Thyroid gland (tissue), 4 donors: ENCODE results near the gene RAB31.

Source experiments
- POLR2A ChIP-seq, 2 donors: fragments of 450-650 bp; IDR thresholded peaks; one replicate each; pipeline ENCODE4 v1.6.1; 2017; ENCODE audit warnings: antibody characterized with exemption in 2 of 2, mild to moderate bottlenecking in 2 of 2, moderate library complexity in 1 of 2
- TF ChIP-seq, protein P1 (sequence below), 6 experiments: fragments of 200-600 bp in 3 of 6; fragments of 450-650 bp in 3 of 6; sonication (generic) in 3 of 6; IDR thresholded peaks; one replicate each; pipeline ENCODE4 v1.5.1; 2016 to 2019; ENCODE audit warnings: antibody characterized with exemption in 6 of 6, mild to moderate bottlenecking in 2 of 6, inconsistent platforms in 1 of 6, moderate library complexity in 1 of 6

DNA sequence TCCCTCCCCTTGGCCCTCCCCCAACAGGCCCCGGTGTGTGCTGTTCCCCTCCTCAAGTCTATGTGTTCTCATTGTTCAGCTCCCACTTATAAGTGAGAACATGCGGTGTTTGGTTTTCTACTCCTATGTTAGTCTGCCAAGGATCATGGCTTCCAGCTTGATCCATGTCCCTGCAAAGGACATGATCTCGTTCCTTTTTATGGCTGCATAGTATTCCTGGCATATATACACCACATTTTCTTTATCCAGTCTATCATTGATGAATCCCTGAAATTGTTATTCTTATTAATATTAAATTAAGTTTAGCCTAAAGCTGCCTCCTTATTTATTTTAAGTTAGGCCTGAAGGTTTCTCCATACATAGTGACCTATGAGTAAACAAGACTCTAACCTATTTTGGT lies 18.8 kb upstream of the RAB31 start:
- TF ChIP-seq, protein P1, sequence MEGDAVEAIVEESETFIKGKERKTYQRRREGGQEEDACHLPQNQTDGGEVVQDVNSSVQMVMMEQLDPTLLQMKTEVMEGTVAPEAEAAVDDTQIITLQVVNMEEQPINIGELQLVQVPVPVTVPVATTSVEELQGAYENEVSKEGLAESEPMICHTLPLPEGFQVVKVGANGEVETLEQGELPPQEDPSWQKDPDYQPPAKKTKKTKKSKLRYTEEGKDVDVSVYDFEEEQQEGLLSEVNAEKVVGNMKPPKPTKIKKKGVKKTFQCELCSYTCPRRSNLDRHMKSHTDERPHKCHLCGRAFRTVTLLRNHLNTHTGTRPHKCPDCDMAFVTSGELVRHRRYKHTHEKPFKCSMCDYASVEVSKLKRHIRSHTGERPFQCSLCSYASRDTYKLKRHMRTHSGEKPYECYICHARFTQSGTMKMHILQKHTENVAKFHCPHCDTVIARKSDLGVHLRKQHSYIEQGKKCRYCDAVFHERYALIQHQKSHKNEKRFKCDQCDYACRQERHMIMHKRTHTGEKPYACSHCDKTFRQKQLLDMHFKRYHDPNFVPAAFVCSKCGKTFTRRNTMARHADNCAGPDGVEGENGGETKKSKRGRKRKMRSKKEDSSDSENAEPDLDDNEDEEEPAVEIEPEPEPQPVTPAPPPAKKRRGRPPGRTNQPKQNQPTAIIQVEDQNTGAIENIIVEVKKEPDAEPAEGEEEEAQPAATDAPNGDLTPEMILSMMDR (IDR thresholded peaks at IDR 0.05) = no peak
- no peak for TF ChIP-seq POLR2A (IDR thresholded peaks at IDR 0.05)
